H54 (cell line): ENCODE data around the gene LRMDA.

ENCODE experiments used
- DNase-seq: peaks from one replicate; pipeline ENCODE4 v3.0.0; 2011; ENCODE audit warnings: low spot score, mixed read lengths; ENCODE audit not compliant: insufficient read length
- FAIRE-seq: peaks from 3 replicates; lab custom pipeline; 2011; peaks lifted over from hg19 to GRCh38; lab: Jason Lieb, UNC
- POLR2A ChIP-seq: IDR thresholded peaks from 2 replicates; pipeline ENCODE4 v1.6.1; 2011; ENCODE audit warnings: low read depth, mild to moderate bottlenecking, low read length

LRMDA gene

GRCh38 chr10:75431180-75432111 lies at the start of gene LRMDA:
TSS of gene LRMDA (plus strand) at chr10:75431624.
- DNase-seq, result no peak
- FAIRE-seq, result no peak
- TF ChIP-seq POLR2A, result no peak

- no peak for TF ChIP-seq POLR2A
- no peak for FAIRE-seq
- DNase-seq, result no peak
These were observed 45.3 kb upstream of the LRMDA start for GRCh38 chr10:75386128-75386527.

DNA sequence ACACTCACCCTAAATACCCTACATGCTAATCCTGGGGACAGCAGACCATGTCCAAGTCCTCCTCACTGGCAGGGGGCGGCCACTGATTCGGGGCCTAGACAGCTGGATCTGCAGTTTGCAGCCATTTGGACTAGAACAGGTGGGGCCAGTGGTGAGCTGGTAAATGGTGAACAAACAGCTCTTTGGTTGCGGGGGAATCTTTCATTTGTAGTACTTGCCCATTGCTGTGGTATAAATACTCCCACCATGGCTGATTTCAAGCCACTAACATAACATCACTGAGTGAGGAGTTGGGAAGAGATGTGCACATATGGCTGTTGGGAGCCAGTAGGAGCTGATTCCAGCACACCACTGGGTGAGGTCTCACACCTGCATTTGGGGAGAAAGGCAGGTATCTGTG lies 43.3 kb upstream of the LRMDA start:
- no peak for TF ChIP-seq POLR2A
- FAIRE-seq (no peak), DNase-seq (no peak)

- FAIRE-seq (no peak), DNase-seq (no peak)
- no peak for TF ChIP-seq POLR2A
These were observed 41.2 kb upstream of the LRMDA start for GRCh38 chr10:75390178-75390577.

- FAIRE-seq, result no peak
- DNase-seq, result no peak
- TF ChIP-seq POLR2A, result no peak
These were observed 39.2 kb upstream of the LRMDA start for GRCh38 chr10:75392271-75392670.

DNA sequence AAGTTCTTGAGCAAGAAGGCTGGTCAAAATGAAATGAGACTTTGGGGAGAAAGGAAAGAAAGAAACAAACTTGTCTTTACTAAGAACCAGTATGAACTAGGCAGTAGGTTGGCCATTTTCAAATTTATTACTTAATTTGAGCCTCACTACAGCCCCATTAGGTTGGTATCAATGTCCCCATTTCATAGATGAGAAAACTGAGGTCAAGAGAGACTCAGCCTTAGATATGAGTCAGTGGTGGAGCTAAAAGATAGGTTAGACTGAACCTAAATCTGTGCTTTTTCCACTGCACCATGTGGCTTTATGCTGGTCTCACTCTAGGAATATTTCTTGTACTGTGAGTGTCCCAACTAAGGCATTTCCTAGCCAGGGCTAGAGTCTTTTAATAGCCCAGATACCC lies 38.7 kb upstream of the LRMDA start:
- no peak for TF ChIP-seq POLR2A
- no peak for FAIRE-seq

DNA sequence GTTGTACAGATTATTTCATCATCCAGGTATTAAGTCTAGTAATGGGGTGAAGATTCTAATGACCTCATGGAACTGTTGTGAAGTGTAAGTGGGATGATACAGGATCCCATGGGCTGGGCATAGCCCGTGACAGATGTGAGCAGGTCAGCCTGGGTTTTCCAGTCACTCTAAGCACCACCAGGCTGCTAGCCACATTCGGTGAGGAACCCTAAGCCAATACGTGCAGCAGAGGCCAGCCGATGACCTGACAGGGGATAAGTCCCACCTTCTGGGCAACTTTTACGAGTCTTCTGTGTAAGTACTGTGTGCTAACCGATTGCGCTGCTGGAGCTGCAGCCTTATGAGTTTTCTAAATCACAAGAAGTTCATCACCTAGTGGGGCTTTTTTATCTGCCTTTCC lies 37.2 kb upstream of the LRMDA start:
- FAIRE-seq (no peak), DNase-seq (no peak)
- TF ChIP-seq POLR2A, result no peak

More for the DNA sequence above, 38.7 kb upstream of the LRMDA start:
- DNase-seq, result no peak

GRCh38 chr10:75395066-75395931 lies 36.1 kb upstream of the LRMDA start:
- TF ChIP-seq POLR2A, result no peak
- FAIRE-seq, result no peak
- no peak for DNase-seq

- FAIRE-seq, result no peak
- no peak for DNase-seq
- no peak for TF ChIP-seq POLR2A
These were observed 35.3 kb upstream of the LRMDA start for GRCh38 chr10:75395932-75396630.

DNA sequence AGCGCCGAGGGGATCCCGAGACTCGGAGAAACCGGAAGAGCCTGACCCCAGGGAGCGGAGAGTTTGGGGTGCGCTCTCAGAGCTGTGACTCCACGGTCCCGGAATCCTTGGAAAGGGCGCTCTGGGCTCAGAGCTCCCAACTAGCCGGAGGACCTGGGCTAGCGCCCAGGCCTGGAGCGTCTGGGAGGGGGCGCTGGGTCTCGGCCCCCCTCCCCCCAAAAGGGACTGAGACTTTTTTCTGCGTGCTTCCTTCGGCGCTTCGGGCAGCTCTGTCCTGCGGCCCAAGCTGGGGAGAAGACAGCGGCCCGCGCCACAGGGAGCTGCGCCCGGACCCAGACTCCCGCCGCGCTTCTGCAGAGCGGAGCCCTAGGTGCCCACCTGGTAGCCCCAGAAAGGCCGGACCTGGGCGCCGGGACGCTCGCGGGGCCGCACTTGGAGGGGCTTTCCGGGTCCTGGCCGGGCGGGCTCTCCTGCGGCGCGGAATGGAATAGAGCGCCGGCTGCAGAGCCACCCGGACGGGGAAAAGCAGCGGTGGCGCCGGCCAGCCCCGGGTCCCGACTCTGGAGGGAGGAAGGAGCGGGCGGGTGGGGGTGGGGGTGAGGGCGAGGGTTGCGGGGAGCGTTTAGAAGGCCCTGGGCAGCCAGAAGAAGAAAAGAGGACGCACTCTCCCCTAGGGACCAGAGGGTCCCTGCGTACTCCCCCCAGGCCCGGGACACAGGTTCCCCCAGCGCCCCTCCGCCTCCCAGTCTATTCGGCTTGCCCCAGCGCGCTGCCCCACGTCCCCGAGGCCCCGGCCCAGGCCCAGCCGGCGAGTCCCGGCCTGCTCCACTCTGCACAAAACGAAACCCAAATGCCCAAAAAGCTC lies 34.6 kb upstream of the LRMDA start:
- DNase-seq, result no peak
- FAIRE-seq, result no peak
- TF ChIP-seq POLR2A, result no peak

DNA sequence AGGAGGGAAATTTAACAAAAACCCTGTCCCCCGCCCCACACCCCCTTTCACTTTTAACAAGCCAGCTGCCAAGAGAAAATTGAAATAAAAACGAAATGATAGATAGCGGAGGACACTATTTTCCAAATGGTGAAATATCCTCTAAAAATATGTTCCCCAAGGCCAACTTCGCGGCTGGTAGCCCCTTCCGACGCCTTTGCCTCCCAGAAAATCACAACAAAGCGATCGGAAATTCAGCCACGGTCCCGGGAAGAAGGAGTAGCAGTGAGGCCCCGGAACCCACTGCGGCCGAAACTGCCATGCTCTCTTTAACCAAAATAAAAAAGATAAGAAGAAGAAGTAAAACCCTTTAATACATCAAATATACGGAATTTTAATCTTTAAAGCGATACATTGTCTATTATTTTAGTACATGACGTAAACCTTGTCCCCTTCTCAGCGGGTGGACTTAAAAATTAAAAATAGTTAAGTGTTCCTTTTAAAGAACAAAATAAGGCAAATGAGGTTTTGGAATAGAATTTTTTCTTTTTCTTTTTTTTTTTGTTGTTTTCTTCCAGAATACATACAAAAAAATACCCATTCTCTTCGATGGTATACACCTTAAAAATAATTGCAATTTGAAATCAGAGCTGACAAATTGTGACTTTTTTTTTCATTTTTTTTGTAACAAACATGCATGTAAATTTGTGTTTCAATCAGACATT lies 33.8 kb upstream of the LRMDA start:
- DNase-seq (no peak), FAIRE-seq (no peak)

DNA sequence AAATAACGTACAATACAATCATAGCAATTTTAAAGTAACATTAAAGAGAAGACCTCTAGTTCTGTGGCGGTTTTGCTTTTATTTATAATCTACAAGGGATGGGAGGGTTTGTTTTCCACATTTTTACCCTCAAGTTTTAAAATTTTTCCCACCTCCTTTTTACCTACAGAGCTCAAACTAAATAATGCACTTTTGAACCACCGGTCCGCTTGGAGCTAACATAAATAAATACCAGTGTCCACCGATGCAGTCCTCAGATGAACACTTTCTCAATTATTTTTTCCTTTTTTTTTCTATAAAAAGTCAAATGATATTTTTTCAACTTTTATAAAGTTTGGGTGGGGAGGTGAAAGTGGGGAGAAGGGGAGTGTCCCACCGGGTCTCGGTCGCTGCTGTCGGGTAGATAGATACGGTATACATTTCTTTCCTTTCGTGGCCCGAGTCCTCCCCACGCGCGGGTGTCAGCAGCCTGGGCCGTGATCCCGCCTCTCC lies 33.2 kb upstream of the LRMDA start:
- TF ChIP-seq POLR2A, result no peak
- FAIRE-seq, result no peak
- DNase-seq, result no peak

More for the DNA sequence above, 33.8 kb upstream of the LRMDA start:
- TF ChIP-seq POLR2A, result no peak
